Measurements from ENCODE around the gene CREB3L4.

DNA sequence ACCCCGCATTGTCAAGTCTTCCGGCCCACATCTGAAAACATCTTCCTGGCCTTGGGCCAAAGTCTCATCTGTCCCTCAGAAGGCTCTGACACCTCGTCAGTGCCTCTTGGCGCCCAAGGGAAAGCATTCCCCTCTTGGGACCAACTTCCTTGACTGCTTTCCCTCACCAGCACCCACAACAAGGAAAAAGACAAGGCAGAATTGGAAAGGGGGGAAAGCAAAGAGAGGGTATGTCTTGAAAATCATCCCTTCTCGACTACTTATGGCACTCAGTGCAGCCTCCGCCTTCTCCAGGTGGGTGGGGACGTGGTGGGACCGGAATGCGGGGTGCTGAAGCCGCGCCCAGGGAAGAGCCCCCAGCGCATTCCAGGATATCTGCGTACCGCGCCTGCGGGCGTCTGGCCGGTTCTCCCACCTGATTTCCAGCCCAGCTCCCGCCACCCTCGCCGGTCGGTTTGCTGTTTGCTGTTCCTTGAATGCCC lies 3.8 kb upstream of the CREB3L4 start:
- TF ChIP-seq, protein P1, sequence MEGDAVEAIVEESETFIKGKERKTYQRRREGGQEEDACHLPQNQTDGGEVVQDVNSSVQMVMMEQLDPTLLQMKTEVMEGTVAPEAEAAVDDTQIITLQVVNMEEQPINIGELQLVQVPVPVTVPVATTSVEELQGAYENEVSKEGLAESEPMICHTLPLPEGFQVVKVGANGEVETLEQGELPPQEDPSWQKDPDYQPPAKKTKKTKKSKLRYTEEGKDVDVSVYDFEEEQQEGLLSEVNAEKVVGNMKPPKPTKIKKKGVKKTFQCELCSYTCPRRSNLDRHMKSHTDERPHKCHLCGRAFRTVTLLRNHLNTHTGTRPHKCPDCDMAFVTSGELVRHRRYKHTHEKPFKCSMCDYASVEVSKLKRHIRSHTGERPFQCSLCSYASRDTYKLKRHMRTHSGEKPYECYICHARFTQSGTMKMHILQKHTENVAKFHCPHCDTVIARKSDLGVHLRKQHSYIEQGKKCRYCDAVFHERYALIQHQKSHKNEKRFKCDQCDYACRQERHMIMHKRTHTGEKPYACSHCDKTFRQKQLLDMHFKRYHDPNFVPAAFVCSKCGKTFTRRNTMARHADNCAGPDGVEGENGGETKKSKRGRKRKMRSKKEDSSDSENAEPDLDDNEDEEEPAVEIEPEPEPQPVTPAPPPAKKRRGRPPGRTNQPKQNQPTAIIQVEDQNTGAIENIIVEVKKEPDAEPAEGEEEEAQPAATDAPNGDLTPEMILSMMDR (IDR thresholded peaks at IDR 0.05; ENCODE audit: low read depth, low read length, missing input control) = no peak
- no peak for TF ChIP-seq RAD21 (IDR thresholded peaks at IDR 0.05)
